Bladder microvascular endothelial cell (primary cell): ENCODE data around the gene ALPK1. TPM values are rescaled to one million over a fixed set of nuclear protein-coding genes. Genes with fewer than 3 reads are reported as not detected.

Source experiments
- total RNA-seq: library from RNA; depleted of rRNA; stranded (reverse); fragments of >200 nt; gene quantifications from 2 replicates; pipeline ENCODE4 v1.2.3, GENCODE V29; 2014

Gene ALPK1
- 4.2 and 5.3 TPM in 2 replicates for total RNA-seq

DNA sequence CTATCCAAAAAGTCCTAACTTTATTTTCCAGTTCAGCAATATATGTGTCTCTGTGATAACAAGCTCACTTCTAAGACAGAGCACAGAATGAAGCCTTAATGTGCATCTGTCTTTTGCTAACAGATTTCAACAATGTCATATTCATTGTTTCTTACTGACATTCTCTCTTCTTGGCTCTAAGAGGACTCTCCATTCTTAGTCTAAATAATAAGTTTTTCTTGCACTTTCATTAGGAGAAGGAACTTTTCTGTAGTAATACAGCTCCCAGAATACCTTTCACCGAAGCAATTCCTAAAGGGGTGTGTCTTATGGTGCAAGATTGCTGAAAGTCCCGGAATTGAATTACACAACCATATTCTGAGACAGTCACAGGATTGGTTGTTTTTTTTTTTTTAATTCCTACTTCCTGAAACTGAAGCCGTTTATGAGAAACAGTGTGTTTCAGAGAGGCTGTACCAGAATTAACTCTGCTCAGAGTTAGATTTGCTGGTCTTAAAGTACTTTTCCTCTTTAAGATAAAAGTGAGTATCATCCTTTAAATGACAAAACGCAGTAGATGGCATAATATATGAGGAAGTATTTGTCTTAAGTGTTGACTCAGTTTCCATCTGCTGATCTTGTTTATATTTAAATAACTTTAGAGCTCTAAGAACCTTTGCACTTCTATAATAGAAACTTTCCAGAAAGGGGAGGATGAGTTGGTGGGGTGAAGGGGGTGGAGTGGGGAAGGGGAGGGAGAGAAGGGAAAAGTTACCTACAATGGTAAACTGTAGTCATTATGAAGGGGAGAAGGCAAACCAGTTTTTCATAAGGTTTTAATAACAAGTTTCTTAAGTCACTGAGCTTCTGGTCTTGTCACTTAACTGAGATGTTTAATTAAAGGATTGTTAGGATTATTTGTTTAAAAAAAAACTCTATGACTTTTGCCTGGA is at the start of gene ALPK1:
Gene ALPK1 (plus strand): TSS at position 421 of the 932 bp plus-strand sequence.

Other genes starting within 250 kb of the ALPK1 start
- 13.6 and 19.1 TPM in 2 replicates for gene FAM241A, start 151.9 kb upstream of the ALPK1 start, total RNA-seq
- 28.2 and 41.9 TPM in 2 replicates for gene AP1AR, start 65.6 kb upstream of the ALPK1 start, total RNA-seq
- 7.3 and 21.4 TPM in 2 replicates for gene TIFA, start 11.5 kb upstream of the ALPK1 start, total RNA-seq
- gene NEUROG2, start 218.8 kb downstream of the ALPK1 start, total RNA-seq = not detected in 2 replicates